DND-41 (cell line): Measurements from ENCODE around the gene DACH1.

Source experiments
- CTCF ChIP-seq: IDR thresholded peaks from 2 replicates; pipeline ENCODE4 v1.5.1; 2012; ENCODE audit warnings: borderline replicate concordance, low read length, moderate library complexity, mild to moderate bottlenecking; ENCODE audit not compliant: poor library complexity, severe bottlenecking; ENCODE audit errors: extremely low read depth
- EZH2 ChIP-seq: IDR thresholded peaks from 3 replicates; pipeline ENCODE4 v1.6.1; 2012; ENCODE audit warnings: borderline replicate concordance, low read depth, mild to moderate bottlenecking, moderate library complexity, low read length, inconsistent platforms; ENCODE audit not compliant: severe bottlenecking

- TF ChIP-seq CTCF (no peak), EZH2 (no peak)
Observed at GRCh38 chr13:71457645-71458044, 409.4 kb downstream of the DACH1 start.
